A549 (cell line): ENCODE measurements around the gene ARHGDIA. TPM values are rescaled to one million over a fixed set of nuclear protein-coding genes. Genes with fewer than 3 reads are reported as not detected.
A peak's percentile ranks its signal among the peaks of the same experiment; 100 is the strongest.

ENCODE experiments used
- CBX2 ChIP-seq: fragments of 200-600 bp; sonication (generic); IDR thresholded peaks from 2 replicates; pipeline ENCODE4 v1.6.1; 2016; ENCODE audit warnings: low read depth, mild to moderate bottlenecking, borderline replicate concordance
- CEBPB ChIP-seq, 2 experiments: fragments of >200 bp in 1 of 2; sonication (Bioruptor Twin) in 1 of 2; formaldehyde crosslinking in 1 of 2; IDR thresholded peaks; 2 replicates each; pipeline ENCODE4 v1.6.1; 2012 to 2016
- CHD2 ChIP-seq: fragments of 150-350 bp; IDR thresholded peaks from 2 replicates; pipeline ENCODE4 v1.6.1; 2014; ENCODE audit warnings: low read length; ENCODE audit not compliant: partially characterized antibody
- CHD4 ChIP-seq: fragments of 200-600 bp; sonication (generic); IDR thresholded peaks from 2 replicates; pipeline ENCODE4 v1.6.1; 2016; ENCODE audit warnings: antibody characterized with exemption, mild to moderate bottlenecking, borderline replicate concordance
- CTCF ChIP-seq: fragments of >200 bp; sonication (Bioruptor Twin); formaldehyde crosslinking; IDR thresholded peaks from 3 replicates; pipeline ENCODE4 v1.5.1; 2016
- EHF ChIP-seq: fragments of 250-450 bp; sonication (Bioruptor Pico); IDR thresholded peaks from 2 replicates; pipeline ENCODE4 v1.5.0; 2020; ENCODE audit warnings: mild to moderate bottlenecking
- EHMT2 ChIP-seq: fragments of 200-600 bp; sonication (generic); IDR thresholded peaks from 2 replicates; pipeline ENCODE4 v1.6.1; 2016; ENCODE audit warnings: antibody characterized with exemption, low read depth, mild to moderate bottlenecking, moderate library complexity
- EP300 ChIP-seq, 2 experiments: fragments of >200 bp; sonication (Bioruptor Twin); formaldehyde crosslinking; IDR thresholded peaks; 2 replicates in 1 of 2; 3 replicates in 1 of 2; pipeline ENCODE4 v1.6.1; 2016 to 2017
- ESRRA ChIP-seq: fragments of 150-350 bp; IDR thresholded peaks from 2 replicates; pipeline ENCODE4 v1.6.1; 2014; ENCODE audit warnings: mild to moderate bottlenecking, low read length, borderline replicate concordance
- FOXS1 ChIP-seq: fragments of 250-450 bp; sonication (Bioruptor Pico); IDR thresholded peaks from 2 replicates; pipeline ENCODE4 v1.5.0; 2020; ENCODE audit warnings: mild to moderate bottlenecking, moderate library complexity
- HEYL ChIP-seq: fragments of 250-450 bp; sonication (Bioruptor Pico); IDR thresholded peaks from 2 replicates; pipeline ENCODE4 v1.8.0; 2021; ENCODE audit warnings: mild to moderate bottlenecking, moderate library complexity
- HOXA7 ChIP-seq: fragments of 250-450 bp; sonication (Bioruptor Pico); IDR thresholded peaks from 2 replicates; pipeline ENCODE4 v1.5.0; 2020; ENCODE audit warnings: mild to moderate bottlenecking, moderate library complexity
- HOXB13 ChIP-seq: fragments of 250-450 bp; sonication (Bioruptor Pico); IDR thresholded peaks from 2 replicates; pipeline ENCODE4 v1.5.0; 2020; ENCODE audit warnings: low read depth, mild to moderate bottlenecking, moderate library complexity
- JUN ChIP-seq, 2 experiments: fragments of >200 bp; sonication (Bioruptor Twin); formaldehyde crosslinking; IDR thresholded peaks; 2 replicates in 1 of 2; 3 replicates in 1 of 2; pipeline ENCODE4 v1.6.1; 2016 to 2017
- JUNB ChIP-seq: fragments of >200 bp; sonication (Bioruptor Twin); formaldehyde crosslinking; IDR thresholded peaks from 2 replicates; pipeline ENCODE4 v1.6.1; 2016
- KDM1A ChIP-seq: fragments of 200-600 bp; sonication (generic); IDR thresholded peaks from 2 replicates; pipeline ENCODE4 v1.6.1; 2016; ENCODE audit warnings: low read depth, mild to moderate bottlenecking
- KDM5A ChIP-seq: fragments of 200-600 bp; sonication (generic); IDR thresholded peaks from 2 replicates; pipeline ENCODE4 v1.6.1; 2016; ENCODE audit warnings: antibody characterized with exemption, mild to moderate bottlenecking
- MAX ChIP-seq: IDR thresholded peaks from 2 replicates; pipeline ENCODE4 v1.6.1; 2012
- MAZ ChIP-seq: fragments of 150-350 bp; IDR thresholded peaks from 2 replicates; pipeline ENCODE4 v1.6.1; 2014; ENCODE audit warnings: antibody characterized with exemption, low read depth, low read length, borderline replicate concordance
- MYC ChIP-seq: IDR thresholded peaks from 2 replicates; pipeline ENCODE4 v1.6.1; 2012; ENCODE audit warnings: mild to moderate bottlenecking, inconsistent platforms, low read length, improper control_type of control experiment, borderline replicate concordance
- NR3C1 ChIP-seq: fragments of >200 bp; sonication (Bioruptor Twin); formaldehyde crosslinking; IDR thresholded peaks from 3 replicates; pipeline ENCODE4 v1.6.1; 2017
- PHF8 ChIP-seq: fragments of 200-600 bp; sonication (generic); IDR thresholded peaks from 2 replicates; pipeline ENCODE4 v1.6.1; 2016; ENCODE audit warnings: low read depth, mild to moderate bottlenecking, antibody characterized with exemption, moderate library complexity, borderline replicate concordance
- POLR2A ChIP-seq: IDR thresholded peaks from 2 replicates; pipeline ENCODE4 v1.6.1; 2012; ENCODE audit warnings: mild to moderate bottlenecking, low read length
- POLR2AphosphoS2 ChIP-seq: conservative IDR thresholded peaks from 2 replicates; pipeline ENCODE4 v1.6.1; 2012; ENCODE audit warnings: low read length, improper control_type of control experiment, inconsistent platforms
- RAD21 ChIP-seq, 2 experiments: fragments of >200 bp in 1 of 2; sonication (Bioruptor Twin) in 1 of 2; formaldehyde crosslinking in 1 of 2; IDR thresholded peaks in 1 of 2; conservative IDR thresholded peaks in 1 of 2; 2 replicates in 1 of 2; 3 replicates in 1 of 2; pipeline ENCODE4 v1.6.1; 2012 to 2018; ENCODE audit warnings: inconsistent platforms in 1 of 2
- RARB ChIP-seq: fragments of 250-450 bp; sonication (Bioruptor Pico); IDR thresholded peaks from 2 replicates; pipeline ENCODE4 v1.8.0; 2021; ENCODE audit warnings: mild to moderate bottlenecking, moderate library complexity
- RCOR1 ChIP-seq: fragments of 150-350 bp; IDR thresholded peaks from 2 replicates; pipeline ENCODE4 v1.6.1; 2014; ENCODE audit warnings: antibody characterized with exemption, low read length, low read depth
- RNF2 ChIP-seq: fragments of 200-600 bp; sonication (generic); IDR thresholded peaks from 2 replicates; pipeline ENCODE4 v1.6.1; 2016; ENCODE audit warnings: low read depth, mild to moderate bottlenecking, antibody characterized with exemption, moderate library complexity, borderline replicate concordance
- SMC3 ChIP-seq: fragments of >200 bp; sonication (Bioruptor Twin); formaldehyde crosslinking; IDR thresholded peaks from 3 replicates; pipeline ENCODE4 v1.6.1; 2018; ENCODE audit warnings: inconsistent platforms
- SREBF2 ChIP-seq: fragments of 450-650 bp; IDR thresholded peaks from 2 replicates; pipeline ENCODE4 v1.6.1; 2014; ENCODE audit warnings: mild to moderate bottlenecking, moderate library complexity
- TFCP2L1 ChIP-seq: fragments of 250-450 bp; sonication (Bioruptor Pico); IDR thresholded peaks from 2 replicates; pipeline ENCODE4 v1.5.0; 2021; ENCODE audit warnings: mild to moderate bottlenecking
- ZC3H11A ChIP-seq: fragments of 450-650 bp; IDR thresholded peaks from 2 replicates; pipeline ENCODE4 v1.6.1; 2014; ENCODE audit warnings: antibody characterized with exemption, mild to moderate bottlenecking
- ZFP36 ChIP-seq: fragments of 450-650 bp; IDR thresholded peaks from 2 replicates; pipeline ENCODE4 v1.6.1; 2014; ENCODE audit warnings: borderline replicate concordance; ENCODE audit not compliant: partially characterized antibody
- ZNF302 ChIP-seq: fragments of 250-450 bp; sonication (Bioruptor Pico); IDR thresholded peaks from 2 replicates; pipeline ENCODE4 v1.9.0; 2021; ENCODE audit warnings: inconsistent platforms, mild to moderate bottlenecking, moderate library complexity
- ZSCAN20 ChIP-seq: fragments of 250-450 bp; sonication (Bioruptor Pico); IDR thresholded peaks from 2 replicates; pipeline ENCODE4 v1.8.0; 2022; ENCODE audit warnings: mild to moderate bottlenecking, moderate library complexity
- polyA plus RNA-seq, 4 experiments: library from polyadenylated mRNA; depleted of rRNA in 3 of 4; stranded (reverse); fragments of >200 nt; fragmentation: RNase III in 1 of 4; extraction: RNeasy Plus Mini Kit Qiagen cat#74134 plus additional on column Dnase treatment in 1 of 4; gene quantifications; 2 replicates in 3 of 4; 3 replicates in 1 of 4; pipeline ENCODE4 v1.2.3, GENCODE V29; 2011 to 2017
- TF ChIP-seq, protein P1 (sequence below): fragments of 150-350 bp; IDR thresholded peaks from 2 replicates; pipeline ENCODE4 v1.6.1; 2014; ENCODE audit warnings: low read depth, mild to moderate bottlenecking, low read length
- TF ChIP-seq, protein P2 (sequence below): fragments of 450-650 bp; IDR thresholded peaks from 2 replicates; pipeline ENCODE4 v1.6.1; 2014; ENCODE audit warnings: antibody characterized with exemption
- TF ChIP-seq, protein P3 (sequence below): fragments of >200 bp; sonication (Bioruptor Twin); formaldehyde crosslinking; IDR thresholded peaks from 2 replicates; pipeline ENCODE4 v1.6.1; 2016
- TF ChIP-seq, protein P4 (sequence below): fragments of 250-450 bp; sonication (Bioruptor Pico); IDR thresholded peaks from 2 replicates; pipeline ENCODE4 v1.5.0; 2021; ENCODE audit warnings: mild to moderate bottlenecking, moderate library complexity, borderline replicate concordance

Gene ARHGDIA
- polyA plus RNA-seq, 2 of the 4 experiments (the other 2 are of a cell fraction): 64.0 to 503 TPM

GRCh38 chr17:81867991-81868673, 3.0 kb downstream of the ARHGDIA start (continued):
- 0 out of 2 replicates have a peak, but pooled peaks have one; percentile 22 for TF ChIP-seq TFCP2L1
- no peak for TF ChIP-seq RCOR1
- TF ChIP-seq CHD2: no peak
- TF ChIP-seq EP300 (IDR thresholded peaks at IDR 0.05): no peak
- TF ChIP-seq JUNB: no peak
- TF ChIP-seq CHD4: no peak
- TF ChIP-seq, protein P1, sequence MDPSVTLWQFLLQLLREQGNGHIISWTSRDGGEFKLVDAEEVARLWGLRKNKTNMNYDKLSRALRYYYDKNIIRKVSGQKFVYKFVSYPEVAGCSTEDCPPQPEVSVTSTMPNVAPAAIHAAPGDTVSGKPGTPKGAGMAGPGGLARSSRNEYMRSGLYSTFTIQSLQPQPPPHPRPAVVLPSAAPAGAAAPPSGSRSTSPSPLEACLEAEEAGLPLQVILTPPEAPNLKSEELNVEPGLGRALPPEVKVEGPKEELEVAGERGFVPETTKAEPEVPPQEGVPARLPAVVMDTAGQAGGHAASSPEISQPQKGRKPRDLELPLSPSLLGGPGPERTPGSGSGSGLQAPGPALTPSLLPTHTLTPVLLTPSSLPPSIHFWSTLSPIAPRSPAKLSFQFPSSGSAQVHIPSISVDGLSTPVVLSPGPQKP: no peak
- no peak for TF ChIP-seq SMC3
- no peak for TF ChIP-seq RAD21 (conservative IDR thresholded peaks at IDR 0.05 in 1 of 2, IDR thresholded peaks at IDR 0.05 in 1 of 2)
- TF ChIP-seq POLR2A: peak; percentile 58
- no peak for TF ChIP-seq ZSCAN20 (CRISPR knock-in tag)
- TF ChIP-seq SREBF2: no peak
- no peak for TF ChIP-seq CTCF
- no peak for TF ChIP-seq ZFP36
- no peak for TF ChIP-seq KDM1A
- TF ChIP-seq HOXB13 (CRISPR knock-in tag): no peak
- peak; percentile 22 to 94 for TF ChIP-seq JUN (IDR thresholded peaks at IDR 0.05)
- no peak for TF ChIP-seq MYC
- TF ChIP-seq ZNF302 (CRISPR knock-in tag): no peak
- TF ChIP-seq CBX2: no peak
- TF ChIP-seq MAX: peak; percentile 78
- TF ChIP-seq RNF2: no peak
- TF ChIP-seq PHF8: no peak
- no peak for TF ChIP-seq EHMT2
- TF ChIP-seq CEBPB (IDR thresholded peaks at IDR 0.05): no peak
- TF ChIP-seq ZC3H11A: no peak
- TF ChIP-seq ESRRA: no peak
- TF ChIP-seq, protein P2, sequence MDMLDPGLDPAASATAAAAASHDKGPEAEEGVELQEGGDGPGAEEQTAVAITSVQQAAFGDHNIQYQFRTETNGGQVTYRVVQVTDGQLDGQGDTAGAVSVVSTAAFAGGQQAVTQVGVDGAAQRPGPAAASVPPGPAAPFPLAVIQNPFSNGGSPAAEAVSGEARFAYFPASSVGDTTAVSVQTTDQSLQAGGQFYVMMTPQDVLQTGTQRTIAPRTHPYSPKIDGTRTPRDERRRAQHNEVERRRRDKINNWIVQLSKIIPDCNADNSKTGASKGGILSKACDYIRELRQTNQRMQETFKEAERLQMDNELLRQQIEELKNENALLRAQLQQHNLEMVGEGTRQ: 0 out of 2 replicates have a peak, but pooled peaks have one; percentile 4
- no peak; the same call in 1 of the 2 replicates for TF ChIP-seq RARB (CRISPR knock-in tag)
- TF ChIP-seq, protein P3, sequence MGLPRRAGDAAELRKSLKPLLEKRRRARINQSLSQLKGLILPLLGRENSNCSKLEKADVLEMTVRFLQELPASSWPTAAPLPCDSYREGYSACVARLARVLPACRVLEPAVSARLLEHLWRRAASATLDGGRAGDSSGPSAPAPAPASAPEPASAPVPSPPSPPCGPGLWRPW: no peak
- TF ChIP-seq EHF: no peak
- TF ChIP-seq HEYL (CRISPR knock-in tag): no peak
- TF ChIP-seq, protein P4, sequence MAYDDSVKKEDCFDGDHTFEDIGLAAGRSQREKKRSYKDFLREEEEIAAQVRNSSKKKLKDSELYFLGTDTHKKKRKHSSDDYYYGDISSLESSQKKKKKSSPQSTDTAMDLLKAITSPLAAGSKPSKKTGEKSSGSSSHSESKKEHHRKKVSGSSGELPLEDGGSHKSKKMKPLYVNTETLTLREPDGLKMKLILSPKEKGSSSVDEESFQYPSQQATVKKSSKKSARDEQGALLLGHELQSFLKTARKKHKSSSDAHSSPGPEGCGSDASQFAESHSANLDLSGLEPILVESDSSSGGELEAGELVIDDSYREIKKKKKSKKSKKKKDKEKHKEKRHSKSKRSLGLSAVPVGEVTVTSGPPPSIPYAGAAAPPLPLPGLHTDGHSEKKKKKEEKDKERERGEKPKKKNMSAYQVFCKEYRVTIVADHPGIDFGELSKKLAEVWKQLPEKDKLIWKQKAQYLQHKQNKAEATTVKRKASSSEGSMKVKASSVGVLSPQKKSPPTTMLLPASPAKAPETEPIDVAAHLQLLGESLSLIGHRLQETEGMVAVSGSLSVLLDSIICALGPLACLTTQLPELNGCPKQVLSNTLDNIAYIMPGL (CRISPR knock-in tag): no peak
- no peak for TF ChIP-seq NR3C1
- TF ChIP-seq HOXA7: peak; percentile 11; the same call in 1 of the 2 replicates
- no peak for TF ChIP-seq MAZ
- no peak for TF ChIP-seq FOXS1 (CRISPR knock-in tag)
- peak; percentile 27; the same call in 1 of the 2 replicates for TF ChIP-seq POLR2AphosphoS2
- no peak for TF ChIP-seq KDM5A
